Fibroblast of lung (primary cell): Measurements from ENCODE around the gene SLC25A33. TPM values are rescaled to one million over a fixed set of nuclear protein-coding genes. Genes with fewer than 3 reads are reported as not detected.

Source experiments
- DNase-seq, 2 donors: peaks; one replicate each; pipeline versions ENCODE4 v3.0.0 to v3.0.0-alpha.2; 2010; ENCODE audit warnings: low read depth in 2 of 2
- H2AFZ ChIP-seq: 2 replicates; pipeline ENCODE4 v1.5.1; 2012; ENCODE audit warnings: low read length, control low read depth, inconsistent platforms
- H3K27ac ChIP-seq: 2 replicates; pipeline ENCODE4 v1.5.1; 2011; ENCODE audit warnings: low read length, control low read depth; ENCODE audit not compliant: insufficient read depth
- H3K27me3 ChIP-seq: 2 replicates; pipeline ENCODE4 v1.5.1; 2011; ENCODE audit warnings: mild to moderate bottlenecking, low read length; ENCODE audit not compliant: control insufficient read depth, insufficient read depth
- H3K36me3 ChIP-seq: 2 replicates; pipeline ENCODE4 v1.5.1; 2011; ENCODE audit warnings: low read length; ENCODE audit not compliant: control insufficient read depth, insufficient read depth
- H3K4me1 ChIP-seq: 2 replicates; pipeline ENCODE4 v1.5.1; 2011; ENCODE audit warnings: low read length; ENCODE audit not compliant: control insufficient read depth, insufficient read depth; ENCODE audit errors: extremely low read depth
- H3K4me2 ChIP-seq: 2 replicates; pipeline ENCODE4 v1.5.1; 2011; ENCODE audit warnings: low read length, control low read depth; ENCODE audit not compliant: insufficient read depth; ENCODE audit errors: extremely low read depth
- H3K4me3 ChIP-seq, 4 experiments: fragments of 200-600 bp in 1 of 4; sonication (generic) in 1 of 4; replicated peaks in 1 of 4; 2 replicates each; pipeline ENCODE4 v1.5.1; 2011 to 2016; ENCODE audit warnings: low read length in 4 of 4, low read depth in 3 of 4, mild to moderate bottlenecking in 3 of 4, control low read depth in 2 of 4, inconsistent platforms in 1 of 4, mixed read lengths in 1 of 4; ENCODE audit not compliant: insufficient read depth in 1 of 4; ENCODE audit errors: control extremely low read depth in 1 of 4
- H3K79me2 ChIP-seq: 2 replicates; pipeline ENCODE4 v1.5.1; 2012; ENCODE audit warnings: mild to moderate bottlenecking, low read length, inconsistent platforms; ENCODE audit not compliant: control insufficient read depth, insufficient read depth
- H3K9ac ChIP-seq: 2 replicates; pipeline ENCODE4 v1.5.1; 2011; ENCODE audit warnings: mild to moderate bottlenecking, low read length, control low read depth; ENCODE audit not compliant: insufficient read depth
- H3K9me3 ChIP-seq: 2 replicates; pipeline ENCODE4 v1.5.1; 2012; ENCODE audit warnings: low read depth, low read length; ENCODE audit not compliant: control insufficient read depth, insufficient read depth
- H4K20me1 ChIP-seq: 2 replicates; pipeline ENCODE4 v1.5.1; 2011; ENCODE audit warnings: low read length; ENCODE audit not compliant: control insufficient read depth, insufficient read depth; ENCODE audit errors: extremely low read depth
- EZH2 ChIP-seq: IDR thresholded peaks from 2 replicates; pipeline ENCODE4 v1.5.1; 2012; ENCODE audit warnings: low read length, control low read depth, mild to moderate bottlenecking; ENCODE audit errors: missing control alignments
- polyA plus RNA-seq, 2 donors: library from polyadenylated mRNA; depleted of rRNA in 1 of 2; stranded (reverse) in 1 of 2; unstranded in 1 of 2; fragments of >200 nt; gene quantifications; 2 replicates each; pipeline ENCODE4 v1.2.1, GENCODE V29; 2011 to 2012; ENCODE audit warnings: missing spikeins in 1 of 2
- total RNA-seq: library from RNA; depleted of rRNA; stranded (reverse); fragments of >200 nt; gene quantifications from 2 replicates; pipeline ENCODE4 v1.2.1, GENCODE V29; 2014
- TF ChIP-seq, protein P1 (sequence below), 2 donors: IDR thresholded peaks in 1 of 2; conservative IDR thresholded peaks in 1 of 2; 1 replicate in 1 of 2; 2 replicates in 1 of 2; pipeline ENCODE4 v1.5.1; 2011 to 2012; ENCODE audit warnings: low read length in 2 of 2, control low read depth in 1 of 2, inconsistent platforms in 1 of 2, low read depth in 1 of 2, mild to moderate bottlenecking in 1 of 2

SLC25A33 gene
- total and polyA plus RNA-seq, 2 donors (not counting 1 experiment from before 2014, with no cell fraction given), result 3.5 to 4.8 TPM

DNA sequence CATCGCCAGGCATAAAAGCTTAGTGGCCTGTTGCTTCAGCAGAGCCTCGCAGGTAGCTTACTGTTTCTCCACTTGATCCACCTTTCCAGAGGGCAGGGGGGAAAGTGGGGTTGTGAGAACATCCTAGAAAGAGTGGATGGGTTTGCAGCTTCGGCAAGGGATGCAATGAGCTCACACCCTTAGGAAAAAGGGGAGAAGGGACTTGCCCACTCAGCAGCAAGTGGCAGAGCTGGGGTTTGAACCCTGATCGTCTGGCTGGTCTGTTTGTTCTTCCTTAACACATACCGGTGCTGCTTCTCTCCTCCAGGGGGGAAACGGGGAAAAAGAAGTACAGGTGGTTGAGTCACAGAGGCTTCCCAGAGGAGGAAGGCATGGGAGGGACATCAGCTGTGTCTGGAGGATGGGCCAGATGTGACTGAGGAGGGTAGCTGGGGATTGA lies 50.5 kb downstream of the SLC25A33 start:
- no peak for TF ChIP-seq EZH2
- TF ChIP-seq, protein P1, sequence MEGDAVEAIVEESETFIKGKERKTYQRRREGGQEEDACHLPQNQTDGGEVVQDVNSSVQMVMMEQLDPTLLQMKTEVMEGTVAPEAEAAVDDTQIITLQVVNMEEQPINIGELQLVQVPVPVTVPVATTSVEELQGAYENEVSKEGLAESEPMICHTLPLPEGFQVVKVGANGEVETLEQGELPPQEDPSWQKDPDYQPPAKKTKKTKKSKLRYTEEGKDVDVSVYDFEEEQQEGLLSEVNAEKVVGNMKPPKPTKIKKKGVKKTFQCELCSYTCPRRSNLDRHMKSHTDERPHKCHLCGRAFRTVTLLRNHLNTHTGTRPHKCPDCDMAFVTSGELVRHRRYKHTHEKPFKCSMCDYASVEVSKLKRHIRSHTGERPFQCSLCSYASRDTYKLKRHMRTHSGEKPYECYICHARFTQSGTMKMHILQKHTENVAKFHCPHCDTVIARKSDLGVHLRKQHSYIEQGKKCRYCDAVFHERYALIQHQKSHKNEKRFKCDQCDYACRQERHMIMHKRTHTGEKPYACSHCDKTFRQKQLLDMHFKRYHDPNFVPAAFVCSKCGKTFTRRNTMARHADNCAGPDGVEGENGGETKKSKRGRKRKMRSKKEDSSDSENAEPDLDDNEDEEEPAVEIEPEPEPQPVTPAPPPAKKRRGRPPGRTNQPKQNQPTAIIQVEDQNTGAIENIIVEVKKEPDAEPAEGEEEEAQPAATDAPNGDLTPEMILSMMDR (conservative IDR thresholded peaks at IDR 0.05 in 1 of 2, IDR thresholded peaks at IDR 0.05 in 1 of 2; ENCODE audit: low read depth in 1 of 2, low read length in 2 of 2), result no peak
- Histone ChIP-seq H3K4me3 (peak overlapping the region; percentile 59 to 83 (median 69)), H4K20me1 (no peaks in the 10 kb centered on the region), H3K36me3 (no peaks in the 10 kb centered on the region), H3K27me3 (no peaks in the 10 kb centered on the region), H3K4me1 (peaks cover 14% of the 10 kb centered on the region), H3K27ac (peak overlapping the region; percentile 59), H3K4me2 (peak overlapping the region; percentile 99), H3K9ac (peak overlapping the region; percentile 67), H2AFZ (peak overlapping the region; percentile 82), H3K79me2 (peaks cover 42% of the 10 kb centered on the region), H3K9me3 (no peaks in the 10 kb centered on the region)
- peak; percentile 5 to 6 for DNase-seq

GRCh38 chr1:9590201-9590600 lies 50.9 kb downstream of the SLC25A33 start:
- Histone ChIP-seq H3K79me2 (peaks cover 45% of the 10 kb centered on the region), H3K4me3 (peak overlapping the region in 1 of 4 experiments; percentile 83), H3K4me2 (peak overlapping the region; percentile 99), H3K27me3 (no peaks in the 10 kb centered on the region), H3K27ac (no peak overlapping the region), H2AFZ (no peak overlapping the region), H4K20me1 (no peaks in the 10 kb centered on the region), H3K9me3 (no peaks in the 10 kb centered on the region), H3K4me1 (peaks cover 14% of the 10 kb centered on the region), H3K36me3 (no peaks in the 10 kb centered on the region), H3K9ac (no peak overlapping the region)
- no peak for DNase-seq
- TF ChIP-seq, protein P1 (conservative IDR thresholded peaks at IDR 0.05 in 1 of 2, IDR thresholded peaks at IDR 0.05 in 1 of 2; ENCODE audit: low read depth in 1 of 2, low read length in 2 of 2), result no peak
- TF ChIP-seq EZH2, result no peak

- no peak for DNase-seq
- no peak overlapping the region for H2AFZ ChIP-seq
- peaks cover 45% of the 10 kb centered on the region for H3K79me2 ChIP-seq
- H3K27ac ChIP-seq, result no peak overlapping the region
- H3K4me1 ChIP-seq, result peaks cover 14% of the 10 kb centered on the region
- no peaks in the 10 kb centered on the region for H3K9me3 ChIP-seq
- TF ChIP-seq, protein P1 (conservative IDR thresholded peaks at IDR 0.05 in 1 of 2, IDR thresholded peaks at IDR 0.05 in 1 of 2; ENCODE audit: low read depth in 1 of 2, low read length in 2 of 2), result no peak
- TF ChIP-seq EZH2, result no peak
- H3K9ac ChIP-seq, result no peak overlapping the region
- H3K36me3 ChIP-seq, result no peaks in the 10 kb centered on the region
- H3K4me2 ChIP-seq, result no peak overlapping the region
- H3K27me3 ChIP-seq, result no peaks in the 10 kb centered on the region
- H3K4me3 ChIP-seq, result no peak overlapping the region
- no peaks in the 10 kb centered on the region for H4K20me1 ChIP-seq
These were observed 51.8 kb downstream of the SLC25A33 start for GRCh38 chr1:9590945-9591668.
